K562 (cell line): ENCODE data around the gene HOXB3. TPM values are rescaled to one million over a fixed set of nuclear protein-coding genes. Genes with fewer than 3 reads are reported as not detected.

ENCODE experiments used
- CHD1 ChIP-seq: fragments of 200-600 bp; sonication (generic); IDR thresholded peaks from one replicate; pipeline ENCODE4 v1.6.1; 2012; ENCODE audit warnings: mild to moderate bottlenecking, moderate library complexity, low read length, inconsistent platforms
- CREM ChIP-seq: IDR thresholded peaks from 2 replicates; pipeline ENCODE4 v1.6.1; 2014; ENCODE audit warnings: antibody characterized with exemption, low read depth
- HNRNPL ChIP-seq: fragments of 200-400 bp; formaldehyde crosslinking; IDR thresholded peaks from 2 replicates; pipeline ENCODE4 v1.6.1; 2017; ENCODE audit warnings: low read depth, mild to moderate bottlenecking, low read length
- HNRNPLL ChIP-seq: fragments of 200-400 bp; formaldehyde crosslinking; IDR thresholded peaks from 2 replicates; pipeline ENCODE4 v1.6.1; 2017; ENCODE audit warnings: low read length, low read depth, mild to moderate bottlenecking; ENCODE audit not compliant: poor library complexity, severe bottlenecking
- KAT8 ChIP-seq: fragments of 450-650 bp; IDR thresholded peaks from 2 replicates; pipeline ENCODE4 v1.6.1; 2016; ENCODE audit warnings: low read depth, mild to moderate bottlenecking
- MAZ ChIP-seq, 2 experiments: fragments of 450-650 bp in 1 of 2; sonication (generic) in 1 of 2; formaldehyde crosslinking; IDR thresholded peaks in 1 of 2; conservative IDR thresholded peaks in 1 of 2; 2 replicates each; pipeline versions ENCODE4 v1.4.0 to v1.5.0; 2020; ENCODE audit warnings: mild to moderate bottlenecking in 1 of 2, missing genetic modification reagents in 1 of 2
- MTA3 ChIP-seq: fragments of 450-650 bp; formaldehyde crosslinking; IDR thresholded peaks from 2 replicates; pipeline ENCODE4 v1.6.1; 2017; ENCODE audit warnings: mild to moderate bottlenecking, borderline replicate concordance
- NR4A1 ChIP-seq, 2 experiments: fragments of 250-450 bp in 1 of 2; fragments of 450-650 bp in 1 of 2; sonication (Bioruptor Pico) in 1 of 2; IDR thresholded peaks; 2 replicates each; pipeline versions ENCODE4 v1.4.0 to v1.6.1; 2016 to 2020; ENCODE audit warnings: mild to moderate bottlenecking in 2 of 2, missing compliant biosample characterization in 1 of 2, missing genetic modification characterization in 1 of 2, moderate library complexity in 1 of 2
- PHF8 ChIP-seq: fragments of 200-600 bp; sonication (generic); IDR thresholded peaks from 2 replicates; pipeline ENCODE4 v1.6.1; 2012; ENCODE audit warnings: mixed run types, mild to moderate bottlenecking, inconsistent platforms, low read length, moderate library complexity, borderline replicate concordance
- POLR2G ChIP-seq: fragments of 200-400 bp; formaldehyde crosslinking; IDR thresholded peaks from 2 replicates; pipeline ENCODE4 v1.6.1; 2017; ENCODE audit warnings: low read depth, mild to moderate bottlenecking, antibody characterized with exemption, low read length, moderate library complexity
- PPARD ChIP-seq: fragments of 250-450 bp; sonication (Bioruptor Pico); IDR thresholded peaks from 2 replicates; pipeline ENCODE4 v1.8.0; 2022; ENCODE audit warnings: inconsistent platforms, mild to moderate bottlenecking, moderate library complexity
- RB1 ChIP-seq: fragments of 450-650 bp; IDR thresholded peaks from 2 replicates; pipeline ENCODE4 v1.6.1; 2017; ENCODE audit warnings: low read depth, mild to moderate bottlenecking
- SMARCA4 ChIP-seq: fragments of 450-650 bp; IDR thresholded peaks from 2 replicates; pipeline ENCODE4 v1.6.1; 2016
- SRSF3 ChIP-seq: fragments of 200-400 bp; formaldehyde crosslinking; IDR thresholded peaks from 2 replicates; pipeline ENCODE4 v1.6.1; 2016; ENCODE audit warnings: mild to moderate bottlenecking, low read length, moderate library complexity; ENCODE audit not compliant: insufficient read depth
- TARDBP ChIP-seq: fragments of 450-650 bp; IDR thresholded peaks from 2 replicates; pipeline ENCODE4 v1.6.1; 2016
- TEAD2 ChIP-seq: fragments of 450-650 bp; IDR thresholded peaks from 2 replicates; pipeline ENCODE4 v1.6.1; 2016; ENCODE audit warnings: missing genetic modification characterization, control low read depth, missing compliant biosample characterization
- TFAP4 ChIP-seq: sonication (generic); formaldehyde crosslinking; IDR thresholded peaks from 2 replicates; pipeline ENCODE4 v1.8.0; 2022; ENCODE audit warnings: missing genetic modification reagents, mild to moderate bottlenecking, moderate library complexity, borderline replicate concordance
- ZBTB7A ChIP-seq: IDR thresholded peaks from 2 replicates; pipeline ENCODE4 v1.6.1; 2011; ENCODE audit warnings: low read depth, mild to moderate bottlenecking, low read length, moderate library complexity, borderline replicate concordance; ENCODE audit not compliant: control insufficient read depth
- ZNF395 ChIP-seq: fragments of 200-800 bp; sonication (Bioruptor generic); IDR thresholded peaks from 2 replicates; pipeline ENCODE4 v1.6.1; 2017; ENCODE audit warnings: missing genetic modification characterization, missing compliant biosample characterization
- ZNF408 ChIP-seq: fragments of 250-450 bp; sonication (Bioruptor Pico); IDR thresholded peaks from 2 replicates; pipeline ENCODE4 v1.4.0; 2020; ENCODE audit warnings: low read depth, mild to moderate bottlenecking, moderate library complexity
- polyA plus RNA-seq, 8 experiments: library from polyadenylated mRNA; depleted of rRNA in 4 of 8; stranded (reverse) in 5 of 8; unstranded in 3 of 8; fragments of >200 nt; fragmentation: Nextera tagmentation in 2 of 8; fragmentation: Illumina TruSeq in 1 of 8; extraction: Ambion mirVana in 2 of 8; extraction: Trizol in 1 of 8; gene quantifications; 2 replicates each; pipeline versions ENCODE4 v1.2.1 to v1.2.3, GENCODE V29; 2011 to 2014; ENCODE audit warnings: inconsistent platforms in 1 of 8, missing spikeins in 1 of 8
- total RNA-seq, 7 experiments: library from RNA; depleted of rRNA in 6 of 7; stranded (reverse); fragments of >200 nt in 6 of 7; fragmentation: Illumina TruSeq in 2 of 7; extraction: Trizol in 2 of 7; gene quantifications; 2 replicates each; pipeline versions ENCODE4 v1.2.1 to v1.2.3, GENCODE V29; 2011 to 2021; ENCODE audit warnings: low replicate concordance in 1 of 7

HOXB3 gene
- total and polyA plus RNA-seq, 9 of the 15 experiments (the other 6 are each of a cell fraction or from before 2014, with no cell fraction given): 2.4 to 41.3 (median 20.2) TPM

- peak; percentile 85 for TF ChIP-seq POLR2G
- 0 out of 2 replicates have a peak, but pooled peaks have one; percentile 19 for TF ChIP-seq HNRNPL
- TF ChIP-seq TARDBP: no peak
- 0 out of 2 replicates have a peak, but pooled peaks have one; percentile 44 for TF ChIP-seq RB1
- TF ChIP-seq TEAD2 (tag): no peak
- TF ChIP-seq ZNF408 (CRISPR knock-in tag): no peak
- no peak for TF ChIP-seq NR4A1 (CRISPR knock-in tag; IDR thresholded peaks at IDR 0.05)
- no peak for TF ChIP-seq NR4A1 (tag; IDR thresholded peaks at IDR 0.05)
- peak; percentile 43; the same call in 1 of the 2 replicates for TF ChIP-seq MTA3
- peak; percentile 99 for TF ChIP-seq CHD1
- 0 out of 2 replicates have a peak, but pooled peaks have one; percentile 2 for TF ChIP-seq CREM
- TF ChIP-seq ZNF395 (CRISPR knock-in tag): 0 out of 2 replicates have a peak, but pooled peaks have one; percentile 17
- peak; percentile 75 for TF ChIP-seq ZBTB7A
- no peak for TF ChIP-seq SMARCA4
- TF ChIP-seq HNRNPLL: peak; percentile 85
- no peak for TF ChIP-seq KAT8
- no peak for TF ChIP-seq PPARD
- peak; percentile 98; the same call in 1 of the 2 replicates for TF ChIP-seq SRSF3
- TF ChIP-seq PHF8: peak; percentile 35; the same call in 1 of the 2 replicates
- peak; percentile 11; the same call in 1 of the 2 replicates for TF ChIP-seq TFAP4
- TF ChIP-seq MAZ (CRISPR knock-in tag; conservative IDR thresholded peaks at IDR 0.05 in 1 of 2, IDR thresholded peaks at IDR 0.05 in 1 of 2): peak in 1 of 2 experiments; percentile 24; a peak in 1 of 4 replicates
Measured at GRCh38 chr17:48543107-48543853, 46.8 kb downstream of the HOXB3 start (continued).
